ENCODE data around the gene DCAF5. TPM values are rescaled to one million over a fixed set of nuclear protein-coding genes. Genes with fewer than 3 reads are reported as not detected.
"Not testable (repeated sequence)": the region's sequence is repeated elsewhere in the genome, so short reads cannot be mapped to it uniquely, and the experiment has no call there.

Gene DCAF5
- total and polyA plus RNA-seq, 4 donors = 29.3 to 51.1 (median 39.2) TPM

- WGBS (ENCODE audit: insufficient coverage) = 100% methylated on average over 5 of the region's 8 CpGs
These were observed 130.8 kb downstream of the DCAF5 start for GRCh38 chr14:69022093-69022492.

DNA sequence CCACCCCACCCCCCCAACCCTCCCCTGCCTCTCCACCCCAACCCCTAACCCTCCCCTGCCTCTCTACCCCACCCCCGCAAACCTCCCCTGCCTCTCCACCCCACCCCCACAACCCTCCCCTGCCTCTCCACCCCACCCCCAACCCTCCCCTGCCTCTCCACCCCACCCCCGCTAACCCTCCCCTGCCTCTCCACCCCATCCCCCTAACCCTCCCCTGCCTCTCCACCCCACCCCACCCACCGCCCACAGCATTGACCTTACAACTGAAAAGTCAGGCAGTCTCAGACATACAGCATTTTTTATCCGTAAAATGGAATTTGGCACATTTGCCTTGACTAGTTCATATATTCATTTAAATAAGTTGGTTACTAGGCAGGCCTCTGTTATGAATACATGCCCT is 135.2 kb downstream of the DCAF5 start:
- Histone ChIP-seq H3K27ac (ENCODE audit: low read depth, low read length) (no peak overlapping the region), H3K4me1 (ENCODE audit: control insufficient read depth, insufficient read depth, low read length) (peaks cover 8% of the 10 kb centered on the region), H3K9me3 (ENCODE audit: control insufficient read depth, insufficient read depth, low read length) (no peaks in the 10 kb centered on the region), H3K4me3 (ENCODE audit: low read depth, low read length) (no peak overlapping the region), H3K36me3 (ENCODE audit: control insufficient read depth, insufficient read depth, low read length) (no peaks in the 10 kb centered on the region), H3K27me3 (ENCODE audit: control insufficient read depth, insufficient read depth, low read length) (no peaks in the 10 kb centered on the region)
- no peak for DNase-seq (ENCODE audit: low read depth in 4 of 6, low spot score in 6 of 6)
- no CpG with 5 or more reads among the region's 4 CpGs for WGBS (ENCODE audit: insufficient coverage)

More at GRCh38 chr14:69022093-69022492, 130.8 kb downstream of the DCAF5 start:
- DNase-seq (ENCODE audit: low read depth in 4 of 6, low spot score in 6 of 6); H3K4me1 ChIP-seq (ENCODE audit: control insufficient read depth, insufficient read depth, low read length); H3K36me3 ChIP-seq (ENCODE audit: control insufficient read depth, insufficient read depth, low read length); H3K9me3 ChIP-seq (ENCODE audit: control insufficient read depth, insufficient read depth, low read length); H3K27ac ChIP-seq (ENCODE audit: low read depth, low read length); H3K27me3 ChIP-seq (ENCODE audit: control insufficient read depth, insufficient read depth, low read length); H3K4me3 ChIP-seq (ENCODE audit: low read depth, low read length): not testable (repeated sequence)

DNA sequence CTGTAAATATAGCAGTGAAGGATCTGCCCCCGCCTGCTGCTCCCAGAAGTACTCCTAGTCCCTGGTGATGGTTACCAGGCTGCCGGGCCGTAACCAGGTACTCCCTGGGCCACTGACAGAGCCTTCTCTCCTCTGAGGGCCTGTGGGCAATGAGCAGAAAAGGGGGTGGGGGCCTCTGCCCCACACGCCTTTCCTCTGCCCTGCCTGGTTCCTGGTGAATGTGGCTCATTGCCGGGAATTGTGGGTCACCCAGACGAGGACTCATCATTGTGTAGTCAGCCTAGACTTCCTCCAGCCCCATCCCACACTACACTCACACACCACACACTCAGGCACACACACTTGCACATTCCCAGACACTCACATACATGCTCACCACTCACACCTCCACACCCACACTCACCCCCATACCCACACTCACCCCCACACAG is 138.1 kb downstream of the DCAF5 start:
- Histone ChIP-seq H3K36me3 (ENCODE audit: control insufficient read depth, insufficient read depth, low read length) (no peaks in the 10 kb centered on the region), H3K4me3 (ENCODE audit: low read depth, low read length) (no peak overlapping the region), H3K27me3 (ENCODE audit: control insufficient read depth, insufficient read depth, low read length) (no peaks in the 10 kb centered on the region), H3K9me3 (ENCODE audit: control insufficient read depth, insufficient read depth, low read length) (no peaks in the 10 kb centered on the region), H3K4me1 (ENCODE audit: control insufficient read depth, insufficient read depth, low read length) (peaks cover 8% of the 10 kb centered on the region), H3K27ac (ENCODE audit: low read depth, low read length) (no peak overlapping the region)
- no peak for DNase-seq (ENCODE audit: low read depth in 4 of 6, low spot score in 6 of 6)
- 76% methylated on average over 6 of the region's 6 CpGs for WGBS (ENCODE audit: insufficient coverage)

DNA sequence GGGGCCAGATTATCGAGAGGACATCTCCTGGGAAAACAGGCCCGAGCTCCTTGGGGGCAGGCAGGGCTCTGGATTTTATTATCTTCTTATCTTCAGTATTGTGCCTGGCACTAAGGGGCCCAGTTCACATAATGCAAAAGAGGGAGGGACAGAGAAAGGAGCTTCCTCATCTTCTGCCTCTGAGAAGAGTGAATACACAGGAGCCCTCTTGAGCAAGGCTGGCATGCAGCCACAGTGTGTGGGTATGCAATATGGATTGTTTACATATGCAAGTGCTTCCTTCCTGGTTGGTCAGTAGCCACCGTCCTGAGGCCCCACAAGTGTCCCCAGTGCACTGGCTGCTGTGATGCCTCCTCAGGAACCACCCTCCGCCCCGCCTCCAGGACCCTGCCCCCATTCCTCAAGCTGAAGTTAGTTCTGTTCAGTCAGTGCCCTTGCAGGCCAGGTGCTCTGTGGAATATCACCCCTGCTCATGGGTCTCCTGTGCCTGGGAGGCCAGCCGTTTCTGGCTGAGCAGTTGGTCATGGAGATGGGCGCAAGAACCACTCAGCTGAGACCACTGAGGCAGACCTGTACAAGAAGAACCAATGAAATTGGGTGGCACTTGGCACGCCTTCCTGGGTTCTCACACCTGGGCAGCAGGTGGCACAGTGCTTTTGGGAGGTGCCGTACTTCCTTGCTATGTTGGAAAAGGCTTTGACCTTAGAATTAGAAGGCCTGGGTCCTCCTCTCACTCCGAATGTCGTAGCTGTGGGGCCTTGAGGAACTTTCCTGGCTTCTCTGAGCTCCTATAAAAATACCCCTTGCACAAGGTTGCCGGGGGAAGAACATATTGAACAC is 138.8 kb downstream of the DCAF5 start:
- no peak overlapping the region for H3K4me3 ChIP-seq (ENCODE audit: low read depth, low read length)
- H3K9me3 ChIP-seq (ENCODE audit: control insufficient read depth, insufficient read depth, low read length) = no peaks in the 10 kb centered on the region
- peaks cover 8% of the 10 kb centered on the region for H3K4me1 ChIP-seq (ENCODE audit: control insufficient read depth, insufficient read depth, low read length)
- H3K36me3 ChIP-seq (ENCODE audit: control insufficient read depth, insufficient read depth, low read length) = no peaks in the 10 kb centered on the region
- no peak overlapping the region for H3K27ac ChIP-seq (ENCODE audit: low read depth, low read length)
- WGBS (ENCODE audit: insufficient coverage) = 73% methylated on average over 9 of the region's 12 CpGs
- H3K27me3 ChIP-seq (ENCODE audit: control insufficient read depth, insufficient read depth, low read length) = no peaks in the 10 kb centered on the region
- DNase-seq (ENCODE audit: low read depth in 4 of 6, low spot score in 6 of 6) = peak in 1 of 6 donors; percentile 17

GRCh38 chr14:69012256-69012953 is 140.5 kb downstream of the DCAF5 start:
- no peak for DNase-seq (ENCODE audit: low read depth in 4 of 6, low spot score in 6 of 6)
- H3K27ac ChIP-seq (ENCODE audit: low read depth, low read length) = no peak overlapping the region

DNA sequence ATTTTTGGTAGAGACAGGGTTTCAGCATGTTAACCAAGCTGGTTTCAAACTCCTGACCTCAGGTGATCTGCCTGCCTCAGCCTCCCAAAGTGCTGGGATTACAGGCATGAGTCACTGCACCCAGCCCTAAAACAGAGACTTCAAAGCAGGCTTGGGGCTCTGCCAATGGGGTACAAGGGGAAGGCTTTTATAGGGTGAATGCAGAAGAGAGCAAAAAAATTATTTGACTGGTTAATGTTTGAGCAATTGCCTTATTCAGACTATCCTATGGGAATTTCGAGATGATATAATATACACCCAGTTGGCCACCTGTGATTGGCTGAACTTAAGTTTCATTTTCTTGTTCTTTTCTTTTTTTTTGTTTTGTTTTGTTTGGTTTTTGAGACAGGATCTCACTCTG is 142.3 kb downstream of the DCAF5 start:
- H3K36me3 ChIP-seq (ENCODE audit: control insufficient read depth, insufficient read depth, low read length) = no peaks in the 10 kb centered on the region
- DNase-seq (ENCODE audit: low read depth in 4 of 6, low spot score in 6 of 6) = no peak
- no CpG with 5 or more reads among the region's 1 CpG for WGBS (ENCODE audit: insufficient coverage)

More at GRCh38 chr14:69012256-69012953, 140.5 kb downstream of the DCAF5 start:
- 89% methylated on average over 3 of the region's 5 CpGs for WGBS (ENCODE audit: insufficient coverage)
- Histone ChIP-seq H3K36me3 (ENCODE audit: control insufficient read depth, insufficient read depth, low read length) (no peaks in the 10 kb centered on the region), H3K9me3 (ENCODE audit: control insufficient read depth, insufficient read depth, low read length) (no peaks in the 10 kb centered on the region), H3K4me3 (ENCODE audit: low read depth, low read length) (no peak overlapping the region), H3K4me1 (ENCODE audit: control insufficient read depth, insufficient read depth, low read length) (peaks cover 14% of the 10 kb centered on the region), H3K27me3 (ENCODE audit: control insufficient read depth, insufficient read depth, low read length) (no peaks in the 10 kb centered on the region)

GRCh38 chr14:69008421-69008884 is 144.5 kb downstream of the DCAF5 start:
- DNase-seq (ENCODE audit: low read depth in 4 of 6, low spot score in 6 of 6) = peak in 4 of 6 donors; percentile 19 to 85 (median 27)
- Histone ChIP-seq H3K36me3 (ENCODE audit: control insufficient read depth, insufficient read depth, low read length) (no peaks in the 10 kb centered on the region), H3K4me1 (ENCODE audit: control insufficient read depth, insufficient read depth, low read length) (peaks cover 10% of the 10 kb centered on the region), H3K4me3 (ENCODE audit: low read depth, low read length) (no peak overlapping the region), H3K27me3 (ENCODE audit: control insufficient read depth, insufficient read depth, low read length) (no peaks in the 10 kb centered on the region), H3K27ac (ENCODE audit: low read depth, low read length) (peak overlapping the region; percentile 78), H3K9me3 (ENCODE audit: control insufficient read depth, insufficient read depth, low read length) (no peaks in the 10 kb centered on the region)
- 14% methylated on average over 1 of the region's 1 CpG for WGBS (ENCODE audit: insufficient coverage)

More for the DNA sequence above, 142.3 kb downstream of the DCAF5 start:
- Histone ChIP-seq H3K4me3 (ENCODE audit: low read depth, low read length) (no peak overlapping the region), H3K9me3 (ENCODE audit: control insufficient read depth, insufficient read depth, low read length) (no peaks in the 10 kb centered on the region), H3K4me1 (ENCODE audit: control insufficient read depth, insufficient read depth, low read length) (peaks cover 17% of the 10 kb centered on the region), H3K27ac (ENCODE audit: low read depth, low read length) (no peak overlapping the region), H3K27me3 (ENCODE audit: control insufficient read depth, insufficient read depth, low read length) (no peaks in the 10 kb centered on the region)

DNA sequence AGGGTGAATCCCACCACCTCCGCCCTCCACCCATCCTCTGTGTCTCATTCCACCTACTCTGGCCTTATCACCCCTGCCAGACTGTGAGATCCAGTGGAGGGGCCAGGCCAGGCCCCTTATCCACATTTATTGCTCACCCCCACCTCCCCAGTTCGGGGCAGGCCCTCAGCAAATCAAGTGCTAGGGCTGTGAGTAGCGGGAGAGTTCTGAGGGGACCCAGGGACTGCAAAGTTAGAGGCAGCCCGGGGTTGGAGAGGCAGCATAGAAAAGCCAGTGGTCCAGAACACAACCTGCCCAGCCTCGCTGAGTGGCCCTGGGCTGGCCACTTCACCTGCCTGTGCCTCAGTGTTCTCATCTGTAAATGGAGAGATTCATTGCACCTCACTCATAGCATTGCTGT is 146.6 kb downstream of the DCAF5 start:
- Histone ChIP-seq H3K36me3 (ENCODE audit: control insufficient read depth, insufficient read depth, low read length) (no peaks in the 10 kb centered on the region), H3K4me3 (ENCODE audit: low read depth, low read length) (no peak overlapping the region), H3K9me3 (ENCODE audit: control insufficient read depth, insufficient read depth, low read length) (no peaks in the 10 kb centered on the region), H3K27me3 (ENCODE audit: control insufficient read depth, insufficient read depth, low read length) (no peaks in the 10 kb centered on the region), H3K4me1 (ENCODE audit: control insufficient read depth, insufficient read depth, low read length) (peaks cover 10% of the 10 kb centered on the region), H3K27ac (ENCODE audit: low read depth, low read length) (no peak overlapping the region)
- 95% methylated on average over 3 of the region's 5 CpGs for WGBS (ENCODE audit: insufficient coverage)
- no peak for DNase-seq (ENCODE audit: low read depth in 4 of 6, low spot score in 6 of 6)

- Histone ChIP-seq H3K4me1 (ENCODE audit: control insufficient read depth, insufficient read depth, low read length) (peaks cover 10% of the 10 kb centered on the region), H3K27me3 (ENCODE audit: control insufficient read depth, insufficient read depth, low read length) (no peaks in the 10 kb centered on the region), H3K4me3 (ENCODE audit: low read depth, low read length) (no peak overlapping the region), H3K9me3 (ENCODE audit: control insufficient read depth, insufficient read depth, low read length) (no peaks in the 10 kb centered on the region), H3K27ac (ENCODE audit: low read depth, low read length) (peak overlapping the region; percentile 15), H3K36me3 (ENCODE audit: control insufficient read depth, insufficient read depth, low read length) (no peaks in the 10 kb centered on the region)
- peak in 1 of 6 donors; percentile 33 for DNase-seq (ENCODE audit: low read depth in 4 of 6, low spot score in 6 of 6)
- 56% methylated on average over 8 of the region's 11 CpGs for WGBS (ENCODE audit: insufficient coverage)
These were observed 147.3 kb downstream of the DCAF5 start for GRCh38 chr14:69005432-69006148.

All from spinal cord (tissue), 10 donors.